H9 (cell line): ENCODE results near the gene SEC16B. TPM values are rescaled to one million over a fixed set of nuclear protein-coding genes. Genes with fewer than 3 reads are reported as not detected.

Experiments
- DNase-seq: peaks from one replicate; pipeline ENCODE4 v3.0.0-alpha.2; 2017
- H2AFZ ChIP-seq: one replicate; pipeline ENCODE4 v1.6.1; 2013; ENCODE audit warnings: mild to moderate bottlenecking, low read length, control low read depth, moderate library complexity
- H2AK5ac ChIP-seq: 2 replicates; pipeline ENCODE4 v1.6.1; 2013; ENCODE audit warnings: low read length, control low read depth, mixed read lengths; ENCODE audit not compliant: insufficient read length
- H2BK120ac ChIP-seq: one replicate; pipeline ENCODE4 v1.6.1; 2013; ENCODE audit warnings: low read depth, mild to moderate bottlenecking, low read length, control low read depth, inconsistent platforms; ENCODE audit not compliant: poor library complexity, severe bottlenecking
- H2BK12ac ChIP-seq: 2 replicates; pipeline ENCODE4 v1.6.1; 2013; ENCODE audit warnings: low read length, control low read depth, mixed read lengths, low read depth; ENCODE audit not compliant: insufficient read length
- H2BK15ac ChIP-seq: 2 replicates; pipeline ENCODE4 v1.6.1; 2013; ENCODE audit warnings: low read depth, low read length, control low read depth
- H2BK20ac ChIP-seq: one replicate; pipeline ENCODE4 v1.6.1; 2013; ENCODE audit warnings: low read depth, mild to moderate bottlenecking, low read length, control low read depth, inconsistent platforms; ENCODE audit not compliant: poor library complexity, severe bottlenecking
- H2BK5ac ChIP-seq: 2 replicates; pipeline ENCODE4 v1.6.1; 2013; ENCODE audit warnings: low read length, control low read depth, mixed read lengths; ENCODE audit not compliant: insufficient read length
- H3K14ac ChIP-seq: 2 replicates; pipeline ENCODE4 v1.6.1; 2013; ENCODE audit warnings: low read length, control low read depth; ENCODE audit not compliant: insufficient read depth
- H3K18ac ChIP-seq: 2 replicates; pipeline ENCODE4 v1.6.1; 2013; ENCODE audit warnings: low read depth, mild to moderate bottlenecking, mixed read lengths, low read length, control low read depth; ENCODE audit not compliant: insufficient read length
- H3K23ac ChIP-seq: 2 replicates; pipeline ENCODE4 v1.6.1; 2013; ENCODE audit warnings: low read length, control low read depth, mixed read lengths, low read depth; ENCODE audit not compliant: insufficient read length
- H3K23me2 ChIP-seq: 2 replicates; pipeline ENCODE4 v1.6.1; 2013; ENCODE audit warnings: low read depth, mild to moderate bottlenecking, mixed read lengths, low read length, control low read depth; ENCODE audit not compliant: insufficient read length, poor library complexity, severe bottlenecking
- H3K27ac ChIP-seq: 2 replicates; pipeline ENCODE4 v1.5.1; 2013; ENCODE audit warnings: low read length, control low read depth, mixed read lengths, low read depth; ENCODE audit not compliant: insufficient read length
- H3K27me3 ChIP-seq: 2 replicates; pipeline ENCODE4 v1.6.1; 2013; ENCODE audit warnings: low read length, control low read depth, inconsistent platforms; ENCODE audit not compliant: insufficient read depth
- H3K4ac ChIP-seq: 2 replicates; pipeline ENCODE4 v1.6.1; 2013; ENCODE audit warnings: low read depth, mild to moderate bottlenecking, control low read depth, inconsistent platforms, low read length, moderate library complexity
- H3K4me1 ChIP-seq: 2 replicates; pipeline ENCODE4 v1.6.1; 2013; ENCODE audit warnings: low read length, control low read depth, inconsistent platforms; ENCODE audit not compliant: insufficient read depth
- H3K4me2 ChIP-seq: 2 replicates; pipeline ENCODE4 v1.6.1; 2013; ENCODE audit warnings: low read length, control low read depth, mixed read lengths; ENCODE audit not compliant: insufficient read length, insufficient read depth
- H3K56ac ChIP-seq: 2 replicates; pipeline ENCODE4 v1.6.1; 2013; ENCODE audit warnings: low read depth, mild to moderate bottlenecking, mixed read lengths, low read length, control low read depth; ENCODE audit not compliant: insufficient read length
- H3K79me1 ChIP-seq: 2 replicates; pipeline ENCODE4 v1.6.1; 2013; ENCODE audit warnings: low read depth, mild to moderate bottlenecking, moderate library complexity, low read length, control low read depth, inconsistent platforms; ENCODE audit not compliant: insufficient read depth, poor library complexity, severe bottlenecking
- H3K79me2 ChIP-seq: 2 replicates; pipeline ENCODE4 v1.6.1; 2013; ENCODE audit warnings: low read length, control low read depth, inconsistent platforms; ENCODE audit not compliant: insufficient read depth
- H3K9ac ChIP-seq: 2 replicates; pipeline ENCODE4 v1.6.1; 2013; ENCODE audit warnings: low read length, control low read depth, mixed read lengths; ENCODE audit not compliant: insufficient read length; ENCODE audit errors: extremely low read depth
- H3K9me3 ChIP-seq: one replicate; pipeline ENCODE4 v1.6.1; 2013; ENCODE audit warnings: low read depth, low read length, inconsistent platforms; ENCODE audit not compliant: control insufficient read depth
- H3T11ph ChIP-seq: one replicate; pipeline ENCODE4 v1.6.1; 2013; ENCODE audit warnings: mild to moderate bottlenecking, low read length, control low read depth, inconsistent platforms
- H4K20me1 ChIP-seq: one replicate; pipeline ENCODE4 v1.6.1; 2013; ENCODE audit not compliant: control insufficient read depth, insufficient read length, insufficient read depth
- H4K5ac ChIP-seq: 2 replicates; pipeline ENCODE4 v1.6.1; 2013; ENCODE audit warnings: low read depth, mild to moderate bottlenecking, mixed read lengths, low read length, control low read depth; ENCODE audit not compliant: insufficient read length
- H4K8ac ChIP-seq: replicated peaks from 2 replicates; pipeline ENCODE4 v1.6.1; 2013; ENCODE audit warnings: low read length, control low read depth, mixed read lengths, low read depth; ENCODE audit not compliant: insufficient read length
- H4K91ac ChIP-seq: 2 replicates; pipeline ENCODE4 v1.6.1; 2013; ENCODE audit warnings: low read depth, mild to moderate bottlenecking, moderate library complexity, mixed read lengths, low read length, control low read depth; ENCODE audit not compliant: insufficient read length
- H3K27ac Mint-ChIP-seq, 3 experiments: 2 replicates in 2 of 3; 3 replicates in 1 of 3; pipeline ENCODE4 v1.8.0; 2020 to 2021; ENCODE audit warnings: mixed read lengths in 3 of 3, mild to moderate bottlenecking in 1 of 3, moderate library complexity in 1 of 3
- H3K27me3 Mint-ChIP-seq: 2 replicates; pipeline ENCODE4 v1.8.0; 2021; ENCODE audit warnings: low read depth, mild to moderate bottlenecking, moderate library complexity, mixed read lengths
- H3K36me3 Mint-ChIP-seq, 3 experiments: 2 replicates in 2 of 3; 3 replicates in 1 of 3; pipeline ENCODE4 v1.8.0; 2020 to 2021; ENCODE audit warnings: low read depth in 3 of 3, mixed read lengths in 3 of 3; ENCODE audit not compliant: insufficient read depth in 1 of 3
- H3K4me1 Mint-ChIP-seq, 2 experiments: 2 replicates each; pipeline ENCODE4 v1.8.0; 2020; ENCODE audit warnings: mixed read lengths in 2 of 2
- H3K4me3 Mint-ChIP-seq, 2 experiments: 2 replicates in 1 of 2; 3 replicates in 1 of 2; pipeline ENCODE4 v1.8.0; 2020 to 2021; ENCODE audit warnings: mild to moderate bottlenecking in 2 of 2, mixed read lengths in 2 of 2, moderate library complexity in 1 of 2
- H3K9me3 Mint-ChIP-seq, 2 experiments: 2 replicates in 1 of 2; 3 replicates in 1 of 2; pipeline ENCODE4 v1.8.0; 2020; ENCODE audit warnings: mild to moderate bottlenecking in 2 of 2, mixed read lengths in 2 of 2, moderate library complexity in 1 of 2
- CTCF ChIP-seq: fragments of 200-600 bp; sonication (generic); conservative IDR thresholded peaks from 3 replicates; pipeline ENCODE4 v1.8.0; 2021; ENCODE audit warnings: antibody characterized with exemption, mild to moderate bottlenecking
- WGBS: extraction: QIAGEN DNeasy Blood & Tissue Kit; methylation state at CpG from one replicate; pipeline ENCODE4 v1.1.7; 2013; ENCODE audit warnings: missing lambda C conversion rate, low lambda C conversion rate, mixed read lengths; ENCODE audit not compliant: insufficient read length; ENCODE audit errors: extremely low coverage; 5-methylcytosine and 5-hydroxymethylcytosine counted together
- total RNA-seq: library from RNA; stranded (reverse); gene quantifications from 2 replicates; pipeline ENCODE4 v1.2.1, GENCODE V29; 2021

Gene SEC16B
- total RNA-seq, 1 experiment from 2014 or later: 0.83 TPM

DNA sequence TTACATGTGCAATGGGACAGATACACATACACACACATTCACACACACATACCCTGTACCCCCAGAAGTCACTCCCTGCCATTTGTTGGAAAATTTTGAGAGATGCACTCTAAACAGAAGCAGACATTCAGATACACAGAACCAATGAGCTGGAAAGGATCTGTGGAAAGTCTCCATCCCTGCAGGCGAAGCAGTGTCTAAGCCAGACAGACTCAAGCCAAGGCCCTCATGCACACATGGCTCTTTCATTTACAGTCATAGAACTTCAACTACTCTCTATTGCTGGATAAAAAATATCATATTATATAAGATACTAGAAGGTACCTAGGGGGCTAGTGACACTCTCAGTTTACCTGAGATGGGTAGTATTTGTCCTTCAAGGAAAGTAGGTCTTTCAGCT lies 7.3 kb upstream of the SEC16B start:
- Histone ChIP-seq H3K4ac (no peak overlapping the region), H3K23ac (no peak overlapping the region), H3K9ac (no peak overlapping the region), H3K18ac (no peak overlapping the region), H3K79me1 (no peaks in the 10 kb centered on the region), H2BK15ac (no peak overlapping the region), H3K27ac (no peak overlapping the region), H3K23me2 (no peaks in the 10 kb centered on the region), H2BK12ac (no peak overlapping the region), H4K8ac (no peak overlapping the region), H2BK120ac (no peak overlapping the region), H3K79me2 (no peaks in the 10 kb centered on the region), H2BK5ac (no peak overlapping the region), H3K4me1 (no peaks in the 10 kb centered on the region), H3K14ac (no peak overlapping the region), H3K27me3 (no peaks in the 10 kb centered on the region), H3K56ac (no peak overlapping the region), H4K20me1 (no peaks in the 10 kb centered on the region), H2BK20ac (no peak overlapping the region), H4K91ac (no peak overlapping the region), H3K4me2 (no peak overlapping the region), H2AK5ac (no peak overlapping the region), H2AFZ (no peak overlapping the region), H3T11ph (no peak overlapping the region), H3K9me3 (no peaks in the 10 kb centered on the region), H4K5ac (no peak overlapping the region)
- no peak for TF ChIP-seq CTCF
- WGBS: no CpG with 5 or more reads among the region's 1 CpG
- Mint-ChIP-seq H3K9me3 (no peaks in the 10 kb centered on the region), H3K4me1 (peaks cover 0 to 2% of the 10 kb centered on the region in 2 experiments; a peak in 3 of 4 replicates), H3K27ac (no peak overlapping the region), H3K4me3 (no peak overlapping the region), H3K27me3 (no peaks in the 10 kb centered on the region; the same call in none of the 2 replicates), H3K36me3 (no peaks in the 10 kb centered on the region)
- no peak for DNase-seq
